ENCODE measurements around the gene LRIT1.

DNA sequence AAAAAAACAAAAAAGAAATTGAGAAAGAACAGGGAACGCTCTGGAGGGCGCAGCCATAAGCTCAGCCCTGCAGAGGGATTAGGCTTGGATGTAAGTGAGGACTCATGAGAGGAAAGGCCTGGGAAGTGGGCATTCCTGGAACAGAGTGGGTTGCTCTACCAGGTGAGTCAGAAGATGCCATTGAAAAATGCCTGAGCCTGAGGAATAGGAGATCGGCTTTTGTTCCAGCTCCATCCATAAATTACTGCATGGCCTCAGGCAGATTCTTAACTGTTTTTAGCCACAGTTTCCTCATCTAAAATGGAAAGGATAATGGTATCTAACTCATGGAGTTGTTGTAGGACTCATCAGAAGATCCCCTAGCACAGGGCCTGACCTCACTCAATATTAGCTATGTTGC, 2.4 kb upstream of the LRIT1 start:
- TF ChIP-seq, protein P1, sequence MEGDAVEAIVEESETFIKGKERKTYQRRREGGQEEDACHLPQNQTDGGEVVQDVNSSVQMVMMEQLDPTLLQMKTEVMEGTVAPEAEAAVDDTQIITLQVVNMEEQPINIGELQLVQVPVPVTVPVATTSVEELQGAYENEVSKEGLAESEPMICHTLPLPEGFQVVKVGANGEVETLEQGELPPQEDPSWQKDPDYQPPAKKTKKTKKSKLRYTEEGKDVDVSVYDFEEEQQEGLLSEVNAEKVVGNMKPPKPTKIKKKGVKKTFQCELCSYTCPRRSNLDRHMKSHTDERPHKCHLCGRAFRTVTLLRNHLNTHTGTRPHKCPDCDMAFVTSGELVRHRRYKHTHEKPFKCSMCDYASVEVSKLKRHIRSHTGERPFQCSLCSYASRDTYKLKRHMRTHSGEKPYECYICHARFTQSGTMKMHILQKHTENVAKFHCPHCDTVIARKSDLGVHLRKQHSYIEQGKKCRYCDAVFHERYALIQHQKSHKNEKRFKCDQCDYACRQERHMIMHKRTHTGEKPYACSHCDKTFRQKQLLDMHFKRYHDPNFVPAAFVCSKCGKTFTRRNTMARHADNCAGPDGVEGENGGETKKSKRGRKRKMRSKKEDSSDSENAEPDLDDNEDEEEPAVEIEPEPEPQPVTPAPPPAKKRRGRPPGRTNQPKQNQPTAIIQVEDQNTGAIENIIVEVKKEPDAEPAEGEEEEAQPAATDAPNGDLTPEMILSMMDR (IDR thresholded peaks at IDR 0.05): no peak
- TF ChIP-seq POLR2AphosphoS5 (IDR thresholded peaks at IDR 0.05) (no peak), EP300 (IDR thresholded peaks at IDR 0.05) (no peak), POLR2A (IDR thresholded peaks at IDR 0.05) (no peak)
